ENCODE measurements around the gene KLK3.
"Not testable (repeated sequence)": the region's sequence is repeated elsewhere in the genome, so short reads cannot be mapped to it uniquely, and the experiment has no call there.

KLK3 gene

GRCh38 chr19:50870417-50871089 lies 15.8 kb downstream of the KLK3 start:
- DNase-seq: peak; percentile 18

DNA sequence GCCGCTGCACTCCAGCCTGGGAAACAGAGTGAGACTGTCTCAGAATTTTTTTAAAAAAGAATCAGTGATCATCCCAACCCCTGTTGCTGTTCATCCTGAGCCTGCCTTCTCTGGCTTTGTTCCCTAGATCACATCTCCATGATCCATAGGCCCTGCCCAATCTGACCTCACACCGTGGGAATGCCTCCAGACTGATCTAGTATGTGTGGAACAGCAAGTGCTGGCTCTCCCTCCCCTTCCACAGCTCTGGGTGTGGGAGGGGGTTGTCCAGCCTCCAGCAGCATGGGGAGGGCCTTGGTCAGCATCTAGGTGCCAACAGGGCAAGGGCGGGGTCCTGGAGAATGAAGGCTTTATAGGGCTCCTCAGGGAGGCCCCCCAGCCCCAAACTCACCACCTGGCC lies 18.3 kb downstream of the KLK3 start, which contains the start of gene KLK2:
Gene KLK2, plus strand, starts transcription at position 384 of the 400 bp plus-strand sequence. CDS start 35 bp downstream, outside the sequence.
- no peak for DNase-seq

DNA sequence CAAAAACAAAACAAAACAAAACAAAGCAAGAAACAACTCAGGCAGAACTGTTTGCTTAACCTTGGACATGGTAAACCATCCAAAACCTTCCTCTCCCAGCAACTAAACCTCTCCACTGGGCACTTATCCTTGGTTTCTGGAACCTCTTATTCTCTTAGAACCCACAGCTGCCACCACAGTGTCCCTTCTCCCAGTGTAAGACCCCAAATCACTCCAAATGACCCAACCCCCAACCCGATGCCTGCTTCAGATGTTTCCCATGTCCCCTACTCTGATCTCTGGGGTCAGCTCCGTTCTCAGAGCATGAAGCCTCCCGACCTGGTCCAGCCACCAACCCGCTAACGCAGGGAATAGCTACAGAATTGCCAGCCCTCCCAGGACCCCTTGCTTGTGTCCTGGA lies 19.5 kb downstream of the KLK3 start:
- no peak for DNase-seq

- DNase-seq: no peak
Observed at GRCh38 chr19:50875795-50876422, 21.2 kb downstream of the KLK3 start.

GRCh38 chr19:50876456-50876855 lies 21.7 kb downstream of the KLK3 start:
- DNase-seq: no peak

GRCh38 chr19:50877338-50877737 lies 22.6 kb downstream of the KLK3 start:
- no peak for DNase-seq

GRCh38 chr19:50878851-50879250 lies 24.1 kb downstream of the KLK3 start:
- DNase-seq: no peak

DNA sequence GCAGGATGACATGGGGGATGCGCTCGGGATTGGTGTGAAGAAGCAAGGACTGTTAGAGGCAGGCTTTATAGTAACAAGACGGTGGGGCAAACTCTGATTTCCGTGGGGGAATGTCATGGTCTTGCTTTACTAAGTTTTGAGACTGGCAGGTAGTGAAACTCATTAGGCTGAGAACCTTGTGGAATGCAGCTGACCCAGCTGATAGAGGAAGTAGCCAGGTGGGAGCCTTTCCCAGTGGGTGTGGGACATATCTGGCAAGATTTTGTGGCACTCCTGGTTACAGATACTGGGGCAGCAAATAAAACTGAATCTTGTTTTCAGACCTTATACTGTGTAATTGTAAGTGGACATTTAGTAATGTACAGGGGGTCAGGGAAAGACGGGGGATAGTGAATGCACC lies 25.5 kb downstream of the KLK3 start:
- DNase-seq: no peak

DNA sequence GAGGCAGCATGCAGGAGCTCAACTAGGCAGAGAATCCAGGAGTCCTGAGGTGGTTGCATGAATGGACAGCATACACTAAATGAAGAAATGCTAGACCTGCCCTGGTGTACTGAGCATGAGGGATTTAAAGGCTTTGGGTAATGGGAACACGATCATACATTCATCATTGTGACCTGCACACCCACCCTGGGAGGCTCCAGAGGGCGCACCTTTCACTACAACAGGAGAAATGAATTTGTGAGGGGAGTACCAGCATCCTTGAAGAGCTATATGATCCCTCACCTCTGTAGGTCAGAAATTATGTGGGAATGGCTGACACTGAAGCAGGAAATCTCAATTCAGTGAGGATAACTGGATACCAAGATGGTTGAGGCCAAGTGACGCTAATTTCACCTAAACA lies 27.5 kb downstream of the KLK3 start:
- DNase-seq: no peak

DNA sequence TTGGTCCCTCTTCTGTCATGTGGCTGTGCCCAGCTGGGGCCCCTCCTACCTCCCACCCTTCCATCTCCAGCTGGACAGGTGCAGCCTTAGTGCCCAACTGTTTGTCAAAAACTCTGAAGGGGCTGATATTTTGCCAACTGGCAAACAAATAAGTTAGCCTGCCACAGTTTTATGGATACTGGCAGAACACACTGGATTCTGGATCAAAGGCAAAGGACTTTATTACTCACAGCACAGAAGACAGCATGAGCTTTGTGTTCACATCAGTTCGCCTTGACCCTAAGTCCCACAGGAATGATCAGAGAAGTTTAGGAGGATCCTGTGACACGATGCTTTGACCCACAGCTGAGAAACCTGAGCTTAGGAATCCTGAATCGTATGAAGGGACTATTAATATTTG lies 34.9 kb downstream of the KLK3 start:
- DNase-seq: no peak

DNA sequence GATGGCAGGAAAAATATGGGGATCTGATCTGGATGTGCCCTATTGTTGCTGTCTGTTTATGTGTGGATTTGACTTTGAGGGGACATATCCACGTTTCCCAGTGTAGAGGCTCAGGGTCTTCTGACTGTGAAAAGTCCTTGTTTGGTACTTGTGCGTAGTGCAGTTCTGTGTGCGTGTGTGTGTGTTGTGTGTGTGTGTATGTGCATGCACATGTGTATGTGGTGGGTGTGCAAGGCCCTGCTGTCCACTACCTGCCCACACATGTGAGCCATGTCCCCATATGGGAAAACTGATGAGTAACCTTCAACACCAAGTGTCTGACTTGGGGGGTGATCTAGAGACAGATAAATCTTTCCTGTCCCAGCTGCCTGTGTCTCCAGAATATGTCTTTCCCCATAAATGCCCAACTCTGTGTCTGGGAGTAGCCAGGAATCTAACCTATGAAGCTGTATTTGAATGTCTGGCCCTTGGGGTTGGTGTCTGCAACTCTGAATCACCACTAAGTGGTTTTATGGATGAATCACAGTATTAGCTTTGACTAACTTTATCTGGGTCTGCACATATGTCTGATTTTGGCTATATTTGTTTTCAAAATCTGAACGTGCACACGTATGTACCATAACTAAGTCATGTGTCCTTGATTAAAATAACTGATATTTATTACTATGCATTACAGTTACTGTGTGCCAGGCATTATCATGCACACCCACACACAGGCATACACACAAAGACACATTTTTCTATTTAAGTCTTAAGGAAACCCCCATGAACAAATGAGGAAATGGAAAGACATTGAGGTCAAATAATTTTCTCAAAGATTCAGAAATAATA lies 35.9 kb downstream of the KLK3 start:
- DNase-seq: no peak

DNA sequence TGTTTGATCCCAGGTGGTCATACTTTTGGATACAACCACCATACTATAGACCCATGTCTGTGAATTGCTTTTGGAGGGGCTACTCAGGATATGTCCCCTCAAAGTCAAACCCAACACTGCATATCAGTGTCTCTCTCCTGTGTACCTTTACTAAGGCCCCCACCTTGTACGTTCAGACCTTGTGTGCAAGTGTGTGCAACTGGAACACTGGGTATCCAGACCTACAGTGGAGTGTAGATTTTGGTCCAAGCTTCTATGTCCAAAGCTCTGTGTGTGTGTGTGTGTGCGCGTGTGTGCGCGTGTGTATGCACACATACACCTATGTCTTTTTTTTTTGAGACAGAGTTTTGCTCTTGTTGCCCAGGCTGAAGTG lies 36.5 kb downstream of the KLK3 start:
- DNase-seq: no peak

DNA sequence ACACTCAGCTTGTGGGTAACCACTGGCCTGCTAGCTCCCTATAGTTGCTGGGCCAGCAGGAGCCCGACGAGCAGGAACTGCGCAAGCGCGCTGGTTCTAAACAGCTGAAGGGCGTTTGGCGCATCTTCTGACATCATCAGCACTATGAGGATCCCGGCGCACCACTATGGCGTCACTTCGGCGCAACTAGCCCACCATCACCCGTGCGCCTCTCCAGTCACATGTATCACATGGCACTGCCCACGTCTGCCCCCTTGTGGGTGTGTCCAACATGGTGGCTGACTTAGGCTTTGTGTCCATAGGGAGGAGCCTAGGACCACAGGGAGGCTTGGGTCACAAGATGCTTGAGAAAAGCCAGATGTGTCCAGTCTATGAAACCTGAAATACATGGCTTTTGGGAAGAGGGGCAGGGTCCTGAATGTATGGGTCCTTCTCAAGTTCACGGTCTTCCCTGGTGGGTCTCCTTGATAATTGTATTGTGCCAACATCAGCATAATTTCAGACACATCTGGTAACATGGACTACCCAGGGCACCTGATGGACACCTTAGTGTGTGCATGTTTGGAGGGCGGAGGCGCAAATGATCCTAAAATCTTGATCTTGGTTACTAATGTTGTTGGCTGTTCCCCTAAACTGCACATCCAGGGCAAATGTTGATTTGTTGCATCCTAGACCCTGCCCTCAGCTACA lies 38.5 kb downstream of the KLK3 start:
- DNase-seq: no peak

GRCh38 chr19:50894478-50895356 lies 40.0 kb downstream of the KLK3 start:
- DNase-seq: no peak

DNA sequence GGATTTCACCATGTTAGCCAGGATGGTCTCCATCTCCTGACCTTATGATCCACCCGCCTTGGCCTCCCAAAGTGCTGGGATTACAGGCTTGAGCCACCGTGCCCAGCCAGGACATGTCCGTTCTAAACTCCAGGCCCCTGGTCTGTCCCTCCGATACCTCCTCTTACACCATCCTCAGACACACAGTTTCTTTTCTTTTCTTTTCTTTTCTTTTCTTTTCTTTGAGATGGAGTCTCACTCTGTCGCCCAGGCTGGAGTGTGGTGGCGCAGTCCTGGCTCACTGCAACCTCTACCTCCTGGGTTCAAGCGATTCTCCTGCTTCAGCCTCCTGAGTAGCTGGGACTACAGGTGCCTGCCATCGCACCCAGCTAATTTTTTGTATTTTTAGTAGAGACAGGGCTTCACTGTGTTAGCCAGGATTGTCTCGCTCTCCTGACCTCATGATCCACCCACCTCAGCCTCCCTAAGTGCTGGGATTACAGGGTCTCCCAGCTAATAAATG lies 41.4 kb downstream of the KLK3 start:
- not testable (repeated sequence) for DNase-seq

GRCh38 chr19:50896591-50897190 lies 42.0 kb downstream of the KLK3 start:
- DNase-seq: peak; percentile 59

GRCh38 chr19:50897191-50897607 lies 42.5 kb downstream of the KLK3 start:
- no peak for DNase-seq

DNA sequence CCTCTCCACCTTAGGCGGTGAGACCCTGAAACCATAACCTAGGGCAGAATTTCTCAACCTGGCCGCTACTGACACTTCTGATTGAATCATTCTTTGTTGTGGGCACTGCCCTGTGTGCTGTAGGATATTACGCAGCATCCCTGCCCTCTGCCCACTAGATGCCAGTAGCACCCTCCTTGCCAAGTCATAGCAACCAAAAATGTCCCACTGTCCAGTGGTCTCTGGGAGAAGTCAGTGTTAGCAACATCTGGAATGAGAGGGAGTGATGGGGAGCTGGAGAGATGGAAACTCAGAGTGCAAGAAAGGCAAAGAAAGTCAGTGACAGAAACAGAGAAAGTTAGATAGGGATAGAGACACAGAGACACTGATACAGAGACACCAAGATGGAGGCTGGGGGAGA lies 42.9 kb downstream of the KLK3 start:
- no peak for DNase-seq

DNA sequence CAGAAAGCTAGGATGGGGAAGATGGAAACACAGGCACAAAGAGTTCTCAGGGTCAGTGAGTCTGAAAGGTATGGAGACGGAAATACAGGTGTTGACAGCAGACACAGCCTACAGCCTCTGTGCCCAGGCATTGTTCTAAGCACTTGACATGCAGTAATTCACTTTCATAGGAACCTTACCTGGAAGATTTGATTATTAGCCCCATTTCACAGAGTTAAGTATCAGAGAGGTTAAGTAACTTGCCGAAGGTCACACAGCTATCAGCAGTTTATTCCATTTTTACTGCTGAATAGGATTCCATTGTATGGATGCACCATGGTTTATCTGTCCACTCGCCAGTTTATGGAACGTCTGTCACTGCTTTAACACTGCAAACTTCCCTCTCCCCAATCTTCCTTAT lies 43.3 kb downstream of the KLK3 start:
- DNase-seq: no peak

DNA sequence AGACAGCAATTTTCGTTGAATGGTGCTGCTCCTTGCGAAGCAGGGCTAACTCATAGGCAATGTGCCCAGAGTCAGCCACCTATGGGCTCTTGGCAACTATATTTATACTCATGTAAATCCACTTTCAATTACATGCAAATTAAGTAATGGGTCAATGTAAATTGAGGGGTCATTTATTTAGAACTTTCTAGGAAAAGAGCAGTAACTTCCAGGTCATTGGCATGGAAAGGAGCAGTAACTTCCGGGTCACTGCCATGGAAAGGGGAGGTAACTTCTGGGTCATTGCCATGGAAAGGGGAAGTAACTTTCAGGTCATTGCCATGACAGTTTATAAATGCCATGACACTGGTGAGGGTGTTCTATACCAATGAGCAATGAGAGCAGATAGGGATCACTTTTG lies 44.9 kb downstream of the KLK3 start:
- no peak for DNase-seq

DNA sequence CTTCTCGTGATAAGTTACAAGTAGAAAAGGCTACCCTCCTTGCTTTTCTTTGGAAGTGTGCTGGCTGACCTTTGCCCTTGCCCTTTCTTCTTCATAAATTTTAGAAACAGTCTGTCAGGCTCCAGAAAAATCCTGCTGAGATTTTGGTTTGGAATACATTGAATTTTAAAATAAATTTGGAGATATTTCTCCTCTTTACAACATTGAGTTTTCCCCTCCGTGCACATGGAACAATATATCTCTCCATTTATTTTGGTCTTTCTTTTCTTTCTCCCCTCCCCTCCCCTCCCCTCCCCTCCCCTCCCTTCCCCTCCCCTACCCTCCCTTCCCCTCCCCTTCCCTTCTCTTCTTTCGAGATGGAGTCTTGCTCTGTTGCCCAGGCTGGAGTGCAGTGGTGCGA lies 47.9 kb downstream of the KLK3 start:
- DNase-seq: no peak

GRCh38 chr19:50906217-50906616 lies 51.5 kb downstream of the KLK3 start:
- DNase-seq: peak; percentile 35

Measured in activated CD4-positive, alpha-beta T cell treated with anti-CD3 and anti-CD28 coated beads, Interleukin-2, amount 50 U/mL, for 16 hours (primary cell).